Loucy (cell line): ENCODE results near the gene ANKRD40.

Experiments
- EZH2phosphoT487 ChIP-seq: fragments of 200-600 bp; IDR thresholded peaks from 2 replicates; pipeline ENCODE4 v1.6.1; 2018; ENCODE audit warnings: antibody characterized with exemption, mild to moderate bottlenecking, moderate library complexity, borderline replicate concordance
- TF ChIP-seq, protein P1 (sequence below): fragments of 200-600 bp; sonication (generic); conservative IDR thresholded peaks from 2 replicates; pipeline ENCODE4 v1.5.1; 2014; ENCODE audit warnings: mild to moderate bottlenecking, antibody characterized with exemption, low read length

GRCh38 chr17:50684612-50685333, 22.9 kb downstream of the ANKRD40 start:
- TF ChIP-seq, protein P1, sequence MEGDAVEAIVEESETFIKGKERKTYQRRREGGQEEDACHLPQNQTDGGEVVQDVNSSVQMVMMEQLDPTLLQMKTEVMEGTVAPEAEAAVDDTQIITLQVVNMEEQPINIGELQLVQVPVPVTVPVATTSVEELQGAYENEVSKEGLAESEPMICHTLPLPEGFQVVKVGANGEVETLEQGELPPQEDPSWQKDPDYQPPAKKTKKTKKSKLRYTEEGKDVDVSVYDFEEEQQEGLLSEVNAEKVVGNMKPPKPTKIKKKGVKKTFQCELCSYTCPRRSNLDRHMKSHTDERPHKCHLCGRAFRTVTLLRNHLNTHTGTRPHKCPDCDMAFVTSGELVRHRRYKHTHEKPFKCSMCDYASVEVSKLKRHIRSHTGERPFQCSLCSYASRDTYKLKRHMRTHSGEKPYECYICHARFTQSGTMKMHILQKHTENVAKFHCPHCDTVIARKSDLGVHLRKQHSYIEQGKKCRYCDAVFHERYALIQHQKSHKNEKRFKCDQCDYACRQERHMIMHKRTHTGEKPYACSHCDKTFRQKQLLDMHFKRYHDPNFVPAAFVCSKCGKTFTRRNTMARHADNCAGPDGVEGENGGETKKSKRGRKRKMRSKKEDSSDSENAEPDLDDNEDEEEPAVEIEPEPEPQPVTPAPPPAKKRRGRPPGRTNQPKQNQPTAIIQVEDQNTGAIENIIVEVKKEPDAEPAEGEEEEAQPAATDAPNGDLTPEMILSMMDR = no peak
- no peak for TF ChIP-seq EZH2phosphoT487
